ENCODE data around the gene MAPK4. TPM values are rescaled to one million over a fixed set of nuclear protein-coding genes. Genes with fewer than 3 reads are reported as not detected.

Gene MAPK4
- total and polyA plus RNA-seq, 10 of the 15 experiments (the other 5 are each of a cell fraction or from before 2014, with no cell fraction given), result 0.03 to 0.11 (median 0.06) TPM; not detected in 4

DNA sequence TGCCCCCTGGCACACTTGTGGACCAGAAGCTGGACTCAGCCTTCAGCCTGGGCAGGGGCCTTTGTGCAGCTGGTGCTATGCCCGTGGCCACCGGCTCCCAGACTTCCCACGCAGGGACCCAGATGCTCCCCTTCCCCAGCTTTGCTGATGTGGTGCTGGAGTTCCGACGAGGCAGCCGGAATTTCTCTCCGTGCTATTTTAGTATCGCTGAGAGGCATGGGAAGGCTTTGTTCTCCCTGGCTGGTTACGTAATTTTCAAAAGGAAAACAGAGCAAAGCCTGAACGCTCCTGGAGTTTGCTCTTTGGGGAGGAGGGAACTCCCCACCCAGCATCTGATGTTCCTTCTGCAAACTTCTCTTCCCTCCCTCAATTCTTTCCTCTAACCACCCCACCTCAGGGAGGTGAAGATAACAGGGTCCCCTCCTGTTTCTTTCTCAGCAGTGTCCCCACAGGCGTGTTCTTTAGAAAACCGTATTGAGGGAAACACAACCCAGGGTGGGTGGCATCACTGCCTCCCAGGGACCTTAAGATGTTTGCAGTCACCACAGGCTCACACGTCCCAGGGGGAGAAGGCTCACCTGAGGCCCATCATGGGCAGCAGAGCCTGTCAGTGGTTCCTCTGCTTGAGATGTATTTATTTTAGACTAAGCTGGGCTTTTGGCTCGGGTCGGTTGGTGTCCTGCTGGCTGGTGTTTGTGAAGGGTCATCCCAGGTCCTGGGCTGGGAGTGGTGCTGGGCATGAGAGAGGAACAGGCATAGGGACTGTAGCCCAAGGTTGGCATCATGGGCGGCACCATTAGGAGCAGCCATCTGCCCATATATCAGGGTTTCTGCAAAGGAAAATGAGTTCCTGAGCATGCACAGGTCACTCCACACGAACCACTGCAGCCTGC, 95.0 kb downstream of the MAPK4 start (continued):
- TF ChIP-seq EZH2 (IDR thresholded peaks at IDR 0.05; ENCODE audit: borderline replicate concordance, control insufficient read depth, low read depth, low read length) (no peak), POLR2A (IDR thresholded peaks at IDR 0.05; ENCODE audit: low read depth, low read length) (no peak), SUZ12 (IDR thresholded peaks at IDR 0.05; ENCODE audit: unreplicated experiment) (no peak), CEBPB (IDR thresholded peaks at IDR 0.05; ENCODE audit: borderline replicate concordance in 1 of 2, low read depth in 2 of 2, low read length in 2 of 2) (no peak), ETV6 (conservative IDR thresholded peaks at IDR 0.05 in 1 of 2, IDR thresholded peaks at IDR 0.05 in 1 of 2; ENCODE audit: borderline replicate concordance in 1 of 2, low read depth in 1 of 2) (no peak), FOS (IDR thresholded peaks at IDR 0.05; ENCODE audit: borderline replicate concordance, extremely low read depth, insufficient read length) (no peak), CEBPZ (IDR thresholded peaks at IDR 0.05; ENCODE audit: low read depth, low read length) (no peak), ZBTB33 (IDR thresholded peaks at IDR 0.05) (no peak)
- TF ChIP-seq, protein P1, sequence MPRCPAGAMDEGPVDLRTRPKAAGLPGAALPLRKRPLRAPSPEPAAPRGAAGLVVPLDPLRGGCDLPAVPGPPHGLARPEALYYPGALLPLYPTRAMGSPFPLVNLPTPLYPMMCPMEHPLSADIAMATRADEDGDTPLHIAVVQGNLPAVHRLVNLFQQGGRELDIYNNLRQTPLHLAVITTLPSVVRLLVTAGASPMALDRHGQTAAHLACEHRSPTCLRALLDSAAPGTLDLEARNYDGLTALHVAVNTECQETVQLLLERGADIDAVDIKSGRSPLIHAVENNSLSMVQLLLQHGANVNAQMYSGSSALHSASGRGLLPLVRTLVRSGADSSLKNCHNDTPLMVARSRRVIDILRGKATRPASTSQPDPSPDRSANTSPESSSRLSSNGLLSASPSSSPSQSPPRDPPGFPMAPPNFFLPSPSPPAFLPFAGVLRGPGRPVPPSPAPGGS (IDR thresholded peaks at IDR 0.05; ENCODE audit: borderline replicate concordance, insufficient read depth, low read depth, low read length, poor library complexity, severe bottlenecking), result no peak
- TF ChIP-seq, protein P2, sequence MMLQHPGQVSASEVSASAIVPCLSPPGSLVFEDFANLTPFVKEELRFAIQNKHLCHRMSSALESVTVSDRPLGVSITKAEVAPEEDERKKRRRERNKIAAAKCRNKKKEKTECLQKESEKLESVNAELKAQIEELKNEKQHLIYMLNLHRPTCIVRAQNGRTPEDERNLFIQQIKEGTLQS (IDR thresholded peaks at IDR 0.05; ENCODE audit: borderline replicate concordance, extremely low read depth, low read depth, low read length), result no peak

Measured in GM12878 (cell line).